ENCODE measurements around the gene LIMS2.

Gene LIMS2

DNA sequence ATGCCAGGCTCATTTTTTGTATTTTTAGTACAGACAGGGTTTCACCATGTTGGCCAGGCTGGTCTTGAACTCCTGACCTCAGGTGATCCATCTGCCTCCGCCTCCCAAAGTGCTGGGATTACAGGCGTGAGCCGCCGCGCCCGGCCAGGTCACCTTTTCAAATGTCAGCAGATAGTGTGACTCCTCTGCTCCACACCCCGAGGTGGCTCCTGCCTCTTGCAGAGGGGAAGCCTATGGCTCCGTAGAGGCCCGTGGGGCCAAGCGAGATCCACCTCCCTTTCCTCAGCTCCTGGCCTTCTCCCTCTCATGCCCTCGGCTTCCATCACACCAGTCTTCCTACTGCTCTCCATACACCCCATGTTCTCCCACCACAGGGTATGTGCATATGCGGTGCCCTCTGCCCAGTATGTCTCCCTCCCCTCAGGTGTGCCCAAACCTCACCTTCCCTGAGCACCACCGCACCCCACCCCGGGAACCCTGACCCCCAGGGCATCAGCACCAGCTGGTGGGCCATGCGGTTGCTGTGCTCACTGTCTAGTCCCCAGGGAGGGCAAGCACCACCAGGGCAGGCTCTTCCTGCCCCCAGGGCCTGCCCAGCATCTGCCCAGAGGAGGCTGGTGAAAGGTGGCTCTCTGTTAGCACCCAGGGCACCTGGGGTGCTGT is 18.6 kb downstream of the LIMS2 start:
- no peak for DNase-seq

DNA sequence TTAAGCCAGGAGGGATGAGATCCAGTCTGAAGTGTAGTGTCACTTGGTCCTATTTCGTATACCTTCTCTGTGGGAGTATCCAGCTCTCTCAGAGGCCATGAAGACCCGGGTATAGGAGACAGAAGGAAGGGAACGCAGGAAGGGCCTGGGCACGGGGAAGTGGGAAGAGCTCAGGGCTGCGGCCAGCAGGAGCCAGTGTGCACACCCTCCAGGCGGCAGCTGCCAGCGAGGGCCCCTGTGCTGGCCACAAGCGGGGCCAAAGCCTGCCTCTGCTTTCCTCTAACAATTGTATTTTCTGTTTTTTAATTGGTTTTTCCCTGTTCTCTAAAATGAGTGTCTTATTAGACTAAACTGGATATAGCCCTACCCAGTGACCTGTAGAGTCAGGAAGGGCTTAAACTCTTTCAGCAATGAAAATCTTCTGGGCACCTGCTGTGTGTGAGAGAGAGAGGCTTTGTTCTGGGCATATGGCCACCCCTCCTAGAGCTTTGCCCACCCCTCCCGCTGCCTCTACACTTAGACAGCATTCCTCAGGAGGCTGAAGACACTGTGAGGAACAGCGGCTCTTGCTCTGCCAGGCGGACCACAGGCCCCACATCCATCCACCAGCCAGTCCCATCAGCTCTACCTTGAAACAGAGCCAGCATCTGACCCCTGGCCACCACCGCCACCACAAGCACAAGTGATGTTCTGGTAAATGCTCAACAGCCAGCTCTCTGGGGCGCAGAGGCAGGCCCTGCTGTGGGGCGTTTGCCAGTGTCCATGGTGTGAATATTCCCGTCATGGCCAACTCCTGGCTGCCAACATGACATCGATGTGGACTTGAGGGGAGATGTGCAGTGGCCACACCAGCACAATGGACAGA is 19.9 kb downstream of the LIMS2 start:
- no peak for DNase-seq

DNA sequence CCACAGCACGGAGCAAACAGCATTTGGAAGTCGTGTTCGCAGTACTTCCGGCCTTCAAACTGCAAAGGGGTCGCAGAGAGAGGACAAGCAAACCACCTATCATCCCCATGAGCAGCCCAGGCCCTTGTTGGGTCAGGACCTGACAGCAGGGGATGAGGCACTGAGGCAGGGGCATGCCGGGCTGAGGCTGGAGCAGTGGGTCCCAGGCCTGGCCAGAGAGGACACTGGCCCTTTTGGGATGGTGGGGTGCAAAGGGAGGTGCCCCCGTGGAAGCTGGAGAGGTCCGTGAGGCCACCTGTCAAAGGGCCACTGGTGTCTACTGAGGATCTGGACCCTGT is 20.5 kb downstream of the LIMS2 start:
- DNase-seq = no peak

DNA sequence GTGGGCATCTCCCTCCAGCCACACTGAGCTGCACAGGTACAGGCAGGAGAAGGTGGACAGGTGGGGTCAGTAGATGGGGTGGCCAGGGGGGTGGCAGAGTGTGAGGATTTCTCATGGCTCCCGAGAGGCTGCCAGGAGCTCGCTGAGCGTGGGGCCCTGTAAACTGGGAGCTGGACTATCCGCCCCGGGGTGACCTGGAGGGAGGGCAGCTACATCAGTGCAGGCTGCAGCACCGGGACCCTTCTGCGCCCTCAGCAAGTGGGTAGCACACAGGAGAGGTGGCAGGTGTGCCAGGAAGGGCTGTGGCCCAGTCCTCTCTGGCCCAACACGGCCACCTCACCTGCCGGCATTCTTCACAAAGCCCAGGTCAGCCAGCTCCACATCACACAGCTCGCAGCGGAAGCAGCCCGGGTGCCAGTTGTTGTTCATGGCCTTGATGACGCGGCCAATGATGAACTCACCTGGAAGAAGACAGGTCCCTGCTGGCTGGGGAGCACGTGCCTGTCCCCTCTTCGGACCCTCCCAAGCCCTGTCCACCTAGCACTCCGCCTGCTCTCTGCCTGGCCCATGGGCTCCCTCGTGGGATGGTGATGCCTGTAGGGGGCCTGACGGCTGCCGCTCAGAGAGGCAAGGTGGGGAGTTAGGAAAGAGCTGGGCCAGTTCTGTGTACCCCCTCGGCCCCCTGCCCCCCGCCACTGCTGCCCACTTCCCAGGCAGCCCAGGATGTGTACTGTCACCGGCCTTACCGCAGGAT is 21.1 kb downstream of the LIMS2 start:
- no peak for DNase-seq

DNA sequence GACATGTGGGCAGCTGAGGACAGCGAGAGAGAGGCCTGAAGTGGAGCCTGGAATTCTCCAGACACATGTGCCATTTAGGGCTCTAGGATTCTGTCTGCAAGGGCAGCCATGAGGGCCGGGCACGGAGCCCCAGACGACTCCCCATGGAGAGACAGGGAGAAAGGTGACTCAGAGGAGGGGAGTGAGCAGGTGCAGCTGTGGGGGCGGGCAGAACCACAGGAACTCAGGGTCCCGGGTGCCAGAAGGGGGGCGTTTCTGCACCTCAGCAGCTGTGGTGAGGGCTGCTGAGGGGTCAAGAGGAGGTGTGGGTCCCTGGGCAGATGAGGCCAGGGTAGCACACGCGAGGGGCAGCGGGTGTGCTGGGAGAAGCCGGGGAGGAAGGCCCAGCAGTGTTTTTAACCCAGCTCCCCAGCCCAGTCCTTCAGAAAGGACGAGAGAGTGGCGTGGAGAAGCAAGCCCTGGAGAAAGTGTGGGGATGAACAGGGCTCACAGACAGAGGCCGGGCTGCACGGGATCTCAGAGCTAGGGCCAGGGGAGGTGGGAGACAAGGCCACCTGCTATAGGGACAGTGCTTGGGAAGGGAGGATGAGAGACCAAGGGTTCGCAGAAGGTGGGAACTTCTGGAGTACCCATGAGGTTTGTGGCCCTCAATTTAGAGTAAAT is 21.8 kb downstream of the LIMS2 start:
- no peak for DNase-seq

DNA sequence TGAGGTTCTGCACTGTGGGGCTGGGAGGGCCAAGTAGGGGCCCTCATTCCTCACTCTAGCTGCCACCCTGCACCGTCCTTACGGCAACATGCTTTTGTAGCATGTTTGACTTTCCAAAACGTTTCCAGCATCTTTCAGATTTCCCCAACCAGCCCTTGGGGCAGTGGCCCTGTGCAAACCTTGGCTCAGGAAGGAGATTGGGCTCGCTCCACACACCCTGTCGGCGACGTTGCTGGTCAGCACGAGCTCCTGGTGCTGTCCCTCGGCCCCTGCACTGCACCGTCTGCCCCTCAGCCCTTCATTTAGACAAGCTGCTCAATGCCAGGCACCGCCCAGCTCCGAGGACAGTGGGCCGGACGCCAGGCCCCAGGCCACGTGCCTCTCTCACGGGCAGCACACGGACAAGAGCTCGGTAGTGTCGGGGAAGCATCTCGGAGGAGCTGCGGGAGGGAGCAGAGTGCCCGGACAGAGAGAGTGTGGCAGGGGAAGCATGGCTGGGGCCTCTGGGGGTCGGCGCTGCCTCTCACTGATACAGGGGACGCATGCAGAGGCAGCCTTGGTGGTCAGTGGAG is 22.5 kb downstream of the LIMS2 start:
- DNase-seq = no peak

DNA sequence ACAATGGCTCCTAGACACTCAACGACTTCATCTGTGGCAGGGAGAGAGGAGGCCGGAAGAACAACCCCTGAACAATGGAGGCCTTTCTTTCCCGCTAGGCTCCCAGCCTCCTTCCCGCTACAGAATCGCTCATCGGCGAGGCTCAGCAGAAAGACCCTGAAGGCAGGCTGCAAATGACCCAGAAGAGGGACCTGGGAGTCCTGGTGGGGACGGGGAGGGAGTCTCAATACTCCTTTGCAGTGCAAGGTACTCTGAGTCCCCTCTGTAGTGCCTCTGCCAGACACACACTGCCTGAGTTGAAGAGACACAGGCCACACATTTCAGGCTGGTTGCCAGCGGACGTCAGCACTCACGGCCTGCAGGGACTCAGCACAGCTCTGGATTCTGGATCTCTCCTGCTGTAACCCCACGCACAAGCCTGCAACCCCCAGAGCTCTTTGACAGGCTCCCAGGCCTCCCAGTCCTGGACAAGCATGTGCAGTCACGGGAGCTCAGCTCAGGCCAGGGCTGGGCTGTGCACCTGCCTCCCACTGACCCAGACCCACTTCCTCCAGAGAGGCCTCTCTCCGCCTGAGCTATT is 23.3 kb downstream of the LIMS2 start:
- no peak for DNase-seq

DNA sequence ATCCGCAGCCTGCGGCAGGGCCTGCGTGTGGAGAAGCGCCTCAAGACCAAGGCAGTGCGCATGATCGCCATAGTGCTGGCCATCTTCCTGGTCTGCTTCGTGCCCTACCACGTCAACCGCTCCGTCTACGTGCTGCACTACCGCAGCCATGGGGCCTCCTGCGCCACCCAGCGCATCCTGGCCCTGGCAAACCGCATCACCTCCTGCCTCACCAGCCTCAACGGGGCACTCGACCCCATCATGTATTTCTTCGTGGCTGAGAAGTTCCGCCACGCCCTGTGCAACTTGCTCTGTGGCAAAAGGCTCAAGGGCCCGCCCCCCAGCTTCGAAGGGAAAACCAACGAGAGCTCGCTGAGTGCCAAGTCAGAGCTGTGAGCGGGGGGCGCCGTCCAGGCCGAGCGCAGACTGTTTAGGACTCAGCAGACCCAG is 23.9 kb downstream of the LIMS2 start:
- no peak for DNase-seq

DNA sequence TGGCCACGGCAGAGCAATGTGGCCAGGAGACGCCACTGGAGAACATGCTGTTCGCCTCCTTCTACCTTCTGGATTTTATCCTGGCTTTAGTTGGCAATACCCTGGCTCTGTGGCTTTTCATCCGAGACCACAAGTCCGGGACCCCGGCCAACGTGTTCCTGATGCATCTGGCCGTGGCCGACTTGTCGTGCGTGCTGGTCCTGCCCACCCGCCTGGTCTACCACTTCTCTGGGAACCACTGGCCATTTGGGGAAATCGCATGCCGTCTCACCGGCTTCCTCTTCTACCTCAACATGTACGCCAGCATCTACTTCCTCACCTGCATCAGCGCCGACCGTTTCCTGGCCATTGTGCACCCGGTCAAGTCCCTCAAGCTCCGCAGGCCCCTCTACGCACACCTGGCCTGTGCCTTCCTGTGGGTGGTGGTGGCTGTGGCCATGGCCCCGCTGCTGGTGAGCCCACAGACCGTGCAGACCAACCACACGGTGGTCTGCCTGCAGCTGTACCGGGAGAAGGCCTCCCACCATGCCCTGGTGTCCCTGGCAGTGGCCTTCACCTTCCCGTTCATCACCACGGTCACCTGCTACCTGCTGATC is 24.4 kb downstream of the LIMS2 start:
- DNase-seq = no peak

DNA sequence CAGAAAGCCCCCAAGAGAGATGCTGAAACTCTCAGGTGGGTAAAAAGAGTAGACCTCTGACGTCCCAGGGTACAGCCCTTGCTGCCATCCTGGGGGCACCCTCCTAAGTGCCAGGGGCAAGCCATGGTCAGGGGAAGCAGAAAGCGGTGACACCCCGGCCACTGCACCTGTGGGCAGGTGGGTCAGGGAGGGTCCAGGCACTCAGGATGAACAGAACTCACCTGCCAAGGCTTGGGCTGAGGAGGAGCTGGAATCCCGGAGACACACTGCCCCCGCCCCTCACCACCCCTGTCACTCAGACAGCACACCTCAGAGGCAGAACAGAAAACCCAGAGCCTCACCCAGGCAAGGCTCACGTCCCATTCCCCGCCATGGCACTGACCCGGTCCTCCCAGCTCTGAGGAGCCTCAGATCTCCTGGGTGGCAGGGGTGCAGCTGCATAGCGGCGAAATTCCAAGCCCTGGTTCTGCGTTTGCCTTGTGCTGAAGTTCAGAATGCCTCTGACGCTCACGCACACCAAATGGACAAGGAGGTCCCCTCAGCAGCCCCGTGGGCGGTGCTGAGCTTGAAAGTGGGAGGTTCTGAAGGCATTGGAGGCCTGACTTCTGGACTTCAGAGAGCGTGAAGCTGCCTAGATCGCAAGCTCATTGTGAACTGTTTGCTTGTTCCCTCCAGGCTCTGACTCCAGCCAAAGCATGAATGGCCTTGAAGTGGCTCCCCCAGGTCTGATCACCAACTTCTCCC is 25.1 kb downstream of the LIMS2 start:
- DNase-seq = no peak

DNA sequence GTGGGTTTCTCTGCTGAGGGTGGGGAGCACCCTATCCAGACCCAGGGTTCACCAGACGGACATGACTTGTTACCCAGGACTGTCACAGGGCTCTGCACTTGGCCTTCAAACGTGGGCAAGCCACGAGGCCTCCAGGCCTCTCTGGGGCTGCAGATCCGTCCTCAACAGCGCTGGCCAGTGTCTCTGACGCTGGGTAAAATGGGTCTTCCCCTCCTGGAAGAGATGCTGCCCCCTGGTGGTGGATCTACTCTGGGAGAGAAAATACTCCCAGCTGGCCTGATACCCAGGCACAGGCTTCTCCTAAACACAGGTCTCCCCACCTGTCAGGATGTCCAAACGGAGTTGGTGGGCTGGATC is 25.7 kb downstream of the LIMS2 start:
- DNase-seq = no peak

DNA sequence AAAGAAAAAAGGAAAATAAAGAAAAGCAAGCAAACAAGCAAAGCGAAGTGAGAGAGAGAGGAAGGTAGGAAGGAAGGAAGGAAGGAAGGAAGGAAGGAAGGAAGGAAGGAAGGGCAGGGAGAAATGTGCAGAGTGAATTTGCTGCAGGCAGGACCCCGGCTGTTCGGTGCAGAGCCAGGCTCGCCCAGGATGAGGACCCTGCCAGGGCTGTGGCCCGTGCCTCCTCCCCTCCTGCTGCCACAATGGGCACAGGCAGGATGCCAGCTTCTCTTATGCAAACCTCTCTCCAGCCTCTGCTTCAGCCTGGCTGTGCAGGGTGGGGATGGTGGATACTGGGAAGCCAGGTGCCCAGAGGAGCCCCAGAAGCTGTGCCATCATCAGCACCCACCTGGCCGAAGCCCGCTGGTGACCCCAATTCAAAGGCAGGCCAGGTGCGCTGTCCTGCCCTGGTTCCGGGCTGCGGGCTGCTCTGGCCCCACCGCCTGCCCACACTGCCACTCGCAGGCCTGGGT is 26.2 kb downstream of the LIMS2 start:
- no peak for DNase-seq

DNA sequence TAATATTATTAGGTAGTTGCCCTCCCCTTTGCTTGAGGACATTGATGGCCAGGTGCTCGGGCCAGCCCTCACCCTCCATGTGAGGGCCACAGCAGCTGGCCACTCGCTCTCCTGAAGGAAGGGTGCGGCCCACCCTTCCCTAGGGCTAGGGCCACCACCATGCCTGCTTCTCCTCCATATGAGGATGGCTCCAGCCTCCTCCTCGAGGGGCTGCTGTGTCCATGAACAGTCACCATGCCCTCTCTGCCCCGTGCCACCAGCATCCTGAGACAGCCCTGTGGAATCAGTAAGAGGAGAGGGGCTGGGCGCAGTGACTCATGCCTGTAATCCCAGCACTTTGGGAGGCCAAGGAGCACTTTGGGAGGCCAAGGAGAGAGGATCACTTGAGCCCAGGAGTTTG is 27.0 kb downstream of the LIMS2 start:
- DNase-seq = no peak

DNA sequence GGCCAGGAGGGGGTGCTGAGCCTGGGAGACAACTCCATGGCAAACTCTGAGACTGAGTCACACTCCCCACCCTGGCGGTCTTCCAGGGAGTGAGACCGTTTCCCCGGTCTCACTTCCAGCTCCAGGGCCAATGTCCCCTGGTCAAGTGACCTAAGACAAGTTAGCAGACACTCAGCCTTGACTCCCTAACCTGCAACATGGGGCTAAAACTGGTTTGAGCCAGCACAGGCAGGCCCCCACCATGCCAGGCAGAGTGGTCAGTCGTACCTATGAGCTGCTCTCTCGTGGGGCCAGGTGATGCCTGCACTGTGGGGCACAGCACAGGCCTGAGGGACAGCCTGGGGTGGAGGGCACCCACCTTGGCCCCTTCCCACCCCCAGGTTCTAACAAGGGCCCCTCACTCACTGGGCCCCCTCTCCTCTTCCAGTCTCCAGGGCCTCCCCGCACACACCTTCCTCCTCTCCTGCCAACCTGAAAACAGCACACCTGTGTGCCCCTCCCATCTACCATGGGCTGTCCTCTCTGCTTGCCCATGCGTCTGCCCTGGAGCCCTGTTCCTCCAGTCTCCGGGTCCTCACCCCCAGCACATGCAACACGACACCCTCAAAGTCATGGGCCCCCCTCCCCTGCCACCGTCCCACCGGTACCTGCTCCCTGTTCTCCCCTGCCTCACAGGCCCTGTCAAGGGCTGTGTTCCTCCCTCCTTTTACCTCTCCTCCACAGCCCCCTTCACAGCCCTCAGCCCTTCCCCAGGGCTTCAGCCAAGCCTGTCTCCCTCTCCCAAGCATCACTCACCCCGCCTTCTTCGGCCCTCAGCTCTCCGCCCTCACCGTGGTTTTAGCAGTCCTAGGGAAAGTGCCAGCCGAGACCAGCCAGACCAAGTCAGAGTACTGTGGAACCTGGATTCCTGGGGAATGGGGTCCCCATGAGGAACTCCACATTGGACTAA is 27.8 kb downstream of the LIMS2 start:
- no peak for DNase-seq

DNA sequence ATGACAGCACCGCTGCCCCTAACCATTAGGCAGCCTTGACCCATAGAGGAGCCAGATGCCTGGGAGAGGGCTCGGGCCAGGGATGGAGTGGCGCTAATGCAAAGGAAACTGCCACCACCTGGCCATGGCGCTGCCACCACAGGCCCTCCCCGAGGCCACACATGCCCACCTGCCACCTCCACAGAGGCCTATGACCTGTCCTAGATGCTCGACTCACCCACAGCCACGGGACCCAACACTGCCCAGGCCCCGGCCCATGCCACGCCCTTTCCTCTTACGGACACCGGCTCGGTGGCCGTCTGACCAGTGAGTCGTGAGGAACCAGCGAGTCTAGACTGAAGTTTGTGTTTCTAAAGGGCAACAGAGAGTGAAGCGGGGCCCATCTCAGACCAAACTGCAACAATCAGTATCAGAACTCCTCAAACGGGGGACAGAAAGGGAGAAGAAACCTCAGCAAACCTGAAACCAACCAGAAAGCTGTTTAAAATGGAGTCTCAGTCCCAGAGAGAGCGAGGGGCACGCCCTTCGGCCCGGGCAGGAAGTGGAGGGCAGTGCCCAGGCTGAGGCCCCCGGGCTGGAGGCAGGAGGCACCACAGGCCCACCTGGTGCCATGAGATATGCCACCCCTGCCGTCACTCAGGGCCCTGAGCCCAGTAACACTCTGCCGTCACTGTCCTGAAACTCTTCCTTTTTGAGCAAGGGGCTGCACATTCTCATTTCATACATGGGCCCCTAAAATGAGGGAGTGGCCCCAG is 28.7 kb downstream of the LIMS2 start:
- no peak for DNase-seq

DNA sequence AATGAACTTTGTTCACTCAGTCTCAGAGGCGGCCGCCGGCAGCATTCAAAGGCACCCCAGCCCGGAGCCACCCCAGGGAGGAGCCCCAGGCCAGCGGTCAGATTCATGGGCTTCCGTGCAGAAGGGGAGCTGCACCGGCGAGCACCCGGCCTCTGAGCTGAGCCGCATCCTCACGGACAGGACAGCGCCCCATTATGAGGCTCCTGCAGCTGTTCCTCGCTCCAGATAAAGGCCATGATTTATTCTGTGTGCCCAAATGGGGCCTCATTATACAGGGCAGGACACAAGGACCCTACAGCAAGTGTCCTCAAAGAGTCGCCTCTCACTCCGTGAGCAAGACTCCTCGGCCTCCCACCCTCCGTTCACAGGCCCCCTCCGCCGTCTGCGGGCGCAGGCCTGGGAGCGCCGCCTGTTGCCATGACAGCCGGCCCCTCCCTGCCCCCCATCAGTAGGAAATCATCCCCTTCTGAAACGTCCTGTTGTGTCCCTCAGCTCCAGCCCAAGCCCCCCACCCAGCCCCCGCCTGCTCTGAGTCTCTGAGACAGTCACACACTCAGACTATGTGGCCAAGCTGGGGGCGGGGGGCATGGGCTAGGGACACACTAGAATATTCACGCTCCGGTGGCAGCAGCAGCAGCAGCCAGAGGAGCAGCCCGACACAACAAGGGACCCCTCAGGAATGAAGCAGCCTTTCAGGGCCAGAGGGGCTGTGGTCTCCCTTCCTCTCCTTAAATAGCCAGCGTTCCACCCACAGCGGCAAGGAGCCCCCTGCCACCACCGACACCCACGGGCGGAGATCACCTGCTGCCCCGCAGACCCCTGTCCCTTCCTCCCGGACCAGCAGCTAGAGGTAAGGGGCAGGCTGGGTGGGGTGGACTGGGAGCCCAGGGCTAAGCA is 29.7 kb downstream of the LIMS2 start, which contains the start of gene GPR17:
GPR17 (plus strand) TSS at position 759 of the 897 bp plus-strand sequence. CDS start 4,583 bp downstream, outside the sequence.
- DNase-seq = no peak

DNA sequence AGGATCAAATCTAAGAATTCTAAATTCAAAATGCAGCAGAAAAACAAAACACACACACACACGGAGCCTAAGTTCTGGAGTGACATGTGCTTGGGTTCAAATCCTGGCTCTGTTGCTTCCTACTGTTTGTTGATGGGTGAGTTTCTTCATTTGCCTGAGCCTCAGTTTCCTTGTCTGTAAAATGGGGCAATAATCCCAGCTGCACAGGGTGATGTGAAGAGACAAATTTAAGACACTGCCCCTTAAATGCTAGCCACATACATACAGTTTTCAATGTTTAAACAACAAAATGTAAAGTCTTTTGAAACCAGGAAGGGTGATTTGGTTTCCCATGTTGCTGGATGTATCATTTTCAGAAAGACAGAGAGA is 30.3 kb downstream of the LIMS2 start:
- no peak for DNase-seq
